GM12878 (cell line): ENCODE data around the gene MEIS1. TPM values are rescaled to one million over a fixed set of nuclear protein-coding genes. Genes with fewer than 3 reads are reported as not detected.

Experiments
- ATAC-seq: fragments of 200-7000 bp; cut with Tn5 transposase; 3 replicates; pipeline ENCODE4 v1.9.1; 2020; ENCODE audit warnings: mild to moderate bottlenecking, moderate library complexity
- BruUV-seq: library from RNA; stranded (reverse); fragments of 400-500 nt; replicated peaks from 2 replicates; lab custom pipeline; 2021; lab: Mats Ljungman, UMichigan
- CTCF ChIA-PET: fragments of 300-600 bp; sonication (Branson Sonifier 250); formaldehyde crosslinking; extraction: SDS; loops from one replicate; lab custom pipeline; 2021; ENCODE audit warnings: inconsistent platforms; lab: Yijun Ruan, JAX
- POLR2A ChIA-PET: fragments of 350-600 bp; formaldehyde crosslinking; extraction: SDS; loops from one replicate; lab custom pipeline; 2021; ENCODE audit warnings: inconsistent platforms; lab: Charles Lee
- RAD21 ChIA-PET: fragments of 300-600 bp; sonication (Branson Sonifier 250); formaldehyde crosslinking; loops from one replicate; lab custom pipeline; 2023; ENCODE audit warnings: antibody characterized with exemption; ENCODE audit not compliant: unreplicated experiment; lab: Charles Lee
- SMC1A ChIA-PET: fragments of 300-600 bp; sonication (Branson Sonifier 250); formaldehyde crosslinking; loops from one replicate; lab custom pipeline; 2023; ENCODE audit not compliant: unreplicated experiment, uncharacterized antibody; lab: Charles Lee
- DNase-seq: peaks from one replicate; pipeline ENCODE4 v3.0.0-alpha.2; 2011; ENCODE audit warnings: low read depth, low spot score
- FAIRE-seq: peaks from 3 replicates; lab custom pipeline; 2011; peaks lifted over from hg19 to GRCh38; lab: Jason Lieb, UNC
- H2AFZ ChIP-seq: 2 replicates; pipeline ENCODE4 v1.6.0; 2011; ENCODE audit warnings: low read depth, low read length, control low read depth; ENCODE audit not compliant: control insufficient read depth
- H3K27ac ChIP-seq: 2 replicates; pipeline ENCODE4 v1.5.1; 2011; ENCODE audit warnings: control low read depth; ENCODE audit not compliant: control insufficient read depth, insufficient read depth
- H3K27me3 ChIP-seq, 2 experiments: replicated peaks in 1 of 2; 2 replicates each; pipeline versions ENCODE4 v1.6.0 to v1.6.1; 2011; ENCODE audit warnings: low read length in 1 of 2; ENCODE audit not compliant: control insufficient read depth in 2 of 2, insufficient read depth in 2 of 2
- H3K36me3 ChIP-seq, 2 experiments: 2 replicates each; pipeline ENCODE4 v1.5.1; 2011; ENCODE audit warnings: low read length in 1 of 2; ENCODE audit not compliant: control insufficient read depth in 2 of 2, insufficient read depth in 2 of 2
- H3K4me1 ChIP-seq: 2 replicates; pipeline ENCODE4 v1.6.1; 2011; ENCODE audit warnings: mild to moderate bottlenecking, low read length, moderate library complexity, mixed read lengths; ENCODE audit not compliant: control insufficient read depth, insufficient read depth
- H3K4me2 ChIP-seq: 2 replicates; pipeline ENCODE4 v1.6.0; 2011; ENCODE audit warnings: control low read depth; ENCODE audit not compliant: control insufficient read depth, insufficient read depth
- H3K4me3 ChIP-seq: fragments of 200-600 bp; sonication (generic); 2 replicates; pipeline ENCODE4 v1.5.1; 2016
- H3K79me2 ChIP-seq: 2 replicates; pipeline ENCODE4 v1.6.0; 2011; ENCODE audit warnings: low read length; ENCODE audit not compliant: control insufficient read depth, insufficient read depth
- H3K9ac ChIP-seq: 2 replicates; pipeline ENCODE4 v1.8.0; 2011; ENCODE audit warnings: low read length, control low read depth, mixed read lengths; ENCODE audit not compliant: control insufficient read depth, insufficient read depth
- H3K9me3 ChIP-seq: replicated peaks from 3 replicates; pipeline ENCODE4 v1.5.1; 2011; ENCODE audit warnings: mild to moderate bottlenecking, low read length; ENCODE audit not compliant: control insufficient read depth, insufficient read depth
- H4K20me1 ChIP-seq: 2 replicates; pipeline ENCODE4 v1.6.0; 2011; ENCODE audit not compliant: control insufficient read depth, insufficient read depth
- FOS ChIP-seq: IDR thresholded peaks from 3 replicates; pipeline ENCODE4 v1.6.1; 2011; ENCODE audit warnings: borderline replicate concordance; ENCODE audit not compliant: insufficient read length; ENCODE audit errors: extremely low read depth
- IKZF1 ChIP-seq: fragments of 450-650 bp; conservative IDR thresholded peaks from 2 replicates; pipeline ENCODE4 v1.6.1; 2017; ENCODE audit warnings: antibody characterized with exemption, mild to moderate bottlenecking
- RELB ChIP-seq: fragments of 450-650 bp; IDR thresholded peaks from 2 replicates; pipeline ENCODE4 v1.6.1; 2017; ENCODE audit warnings: low read depth, mild to moderate bottlenecking, moderate library complexity
- SMAD1 ChIP-seq: fragments of 450-650 bp; IDR thresholded peaks from 2 replicates; pipeline ENCODE4 v1.6.1; 2018; ENCODE audit warnings: mild to moderate bottlenecking, low read depth; ENCODE audit not compliant: partially characterized antibody
- SRF ChIP-seq, 2 experiments: IDR thresholded peaks; 2 replicates each; pipeline ENCODE4 v1.6.1; 2011; ENCODE audit warnings: low read depth in 2 of 2, low read length in 2 of 2, mild to moderate bottlenecking in 1 of 2, moderate library complexity in 1 of 2
- ZBTB11 ChIP-seq: fragments of 450-650 bp; formaldehyde crosslinking; IDR thresholded peaks from 2 replicates; pipeline ENCODE4 v1.5.0; 2022; ENCODE audit warnings: mild to moderate bottlenecking, missing genetic modification characterization
- WGBS: methylation state at CpG from one replicate; pipeline ENCODE4 v1.1.6; 2016; ENCODE audit warnings: low lambda C conversion rate; ENCODE audit not compliant: insufficient replicate concordance, insufficient coverage; ENCODE audit errors: missing lambda C conversion rate; 5-methylcytosine and 5-hydroxymethylcytosine counted together
- in situ Hi-C: fragments of 300-500 bp; cut with MboI; formaldehyde crosslinking; loops from 9 replicates; pipeline ENCODE4 v1.14.3; 2018; ENCODE audit warnings: mixed read lengths
- intact Hi-C: fragments of 100-400 bp; cut with micrococcal nuclease; formaldehyde crosslinking; loops from one replicate; pipeline ENCODE4 v1.14.2; 2022; ENCODE audit not compliant: unreplicated experiment
- polyA plus RNA-seq, 11 experiments: library from polyadenylated mRNA; depleted of rRNA in 4 of 11; unstranded in 6 of 11; stranded (reverse) in 5 of 11; fragments of >200 nt; fragmentation: Nextera tagmentation in 4 of 11; fragmentation: Illumina TruSeq in 1 of 11; extraction: Ambion mirVana in 4 of 11; extraction: Trizol in 1 of 11; gene quantifications; 1 replicate in 1 of 11; 2 replicates in 10 of 11; pipeline versions ENCODE4 v1.2.1 to v1.2.3, GENCODE V29; 2011 to 2016; ENCODE audit warnings: inconsistent platforms in 2 of 11, missing spikeins in 2 of 11, low read depth in 1 of 11
- total RNA-seq, 4 experiments: library from RNA; depleted of rRNA in 3 of 4; stranded (reverse); fragments of >200 nt in 3 of 4; fragmentation: Illumina TruSeq in 1 of 4; extraction: Trizol in 1 of 4; gene quantifications; 2 replicates each; pipeline versions ENCODE4 v1.2.1 to v1.2.3, GENCODE V29; 2013 to 2021

MEIS1 gene
- total and polyA plus RNA-seq, 10 of the 15 experiments (the other 5 are each of a cell fraction or from before 2014, with no cell fraction given): 0.04 to 0.31 (median 0.14) TPM; not detected in 6

DNA sequence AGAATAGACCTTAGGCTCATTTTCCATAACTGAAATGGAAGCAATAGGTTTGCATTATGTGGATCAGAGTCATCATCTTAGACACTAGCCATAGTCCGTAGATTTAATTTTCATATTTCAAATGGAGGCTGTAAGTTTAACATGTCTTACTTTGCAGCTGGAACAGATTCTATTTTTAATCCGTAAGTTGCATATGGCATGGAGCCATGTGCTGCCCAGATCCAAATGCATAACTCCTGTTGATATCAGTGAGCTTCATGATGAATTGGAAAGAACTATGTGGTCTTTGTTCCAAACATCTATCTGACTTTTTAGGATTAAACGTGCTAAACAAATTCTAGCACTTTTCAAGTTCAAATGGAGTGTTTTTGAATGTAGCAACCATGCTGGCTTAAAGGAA, 43.4 kb downstream of the MEIS1 start:
- Histone ChIP-seq H2AFZ (no peak overlapping the region), H3K9ac (no peak overlapping the region), H3K79me2 (no peaks in the 10 kb centered on the region), H3K27ac (no peak overlapping the region), H3K4me1 (no peaks in the 10 kb centered on the region), H3K36me3 (no peaks in the 10 kb centered on the region), H4K20me1 (no peaks in the 10 kb centered on the region), H3K9me3 (no peaks in the 10 kb centered on the region), H3K4me2 (no peak overlapping the region), H3K4me3 (no peak overlapping the region), H3K27me3 (no peaks in the 10 kb centered on the region)
- TF ChIP-seq ZBTB11 (CRISPR knock-in tag) (no peak), IKZF1 (no peak), SRF (IDR thresholded peaks at IDR 0.05; ENCODE audit: low read depth in 2 of 2, low read length in 2 of 2) (no peak), RELB (no peak), FOS (no peak), SMAD1 (no peak)
- ChIA-PET POLR2A (no interaction called here), CTCF (interaction anchor here (1.0 kb wide), 1 partner anchor 16 kb away, joined by 3 read pairs; no protein-coding TSS in a partner anchor), SMC1A (no interaction called here), RAD21 (no interaction called here)
- no TSS peak for BruUV-seq
- ATAC-seq: no peak
- intact Hi-C loops: no loop called here
- in situ Hi-C loops: no loop called here
- DNase-seq: no peak
- no peak for FAIRE-seq
- 39% methylated on average over 3 of the region's 3 CpGs for WGBS
